Measurements from ENCODE around the gene DEPP1. TPM values are rescaled to one million over a fixed set of nuclear protein-coding genes. Genes with fewer than 3 reads are reported as not detected.

Gene DEPP1
- total RNA-seq, 2 experiments from 2014 or later = 0.13 to 0.27 TPM

- ChIA-PET POLR2A (no interaction called here), CTCF (no interaction called here)
These were observed 51.3 kb downstream of the DEPP1 start for GRCh38 chr10:44927352-44927751.

- ChIA-PET CTCF (no interaction called here), POLR2A (no interaction called here)
These were observed 51.8 kb downstream of the DEPP1 start for GRCh38 chr10:44926751-44927351.

Other genes starting within 250 kb of the DEPP1 start
- not detected for gene TMEM72, start 67.5 kb downstream of the DEPP1 start, total RNA-seq
- 1 to 10 TPM; 1.2 to 2.0 TPM for gene RASSF4, start 19.0 kb downstream of the DEPP1 start, total RNA-seq
- 10 to 100 TPM; 34.2 to 36.7 TPM for gene ZNF22, start 22.1 kb upstream of the DEPP1 start, total RNA-seq